Tibial nerve (tissue), 3 donors: ENCODE measurements around the gene LRRC8C.

Experiments used
- POLR2A ChIP-seq, 2 donors: fragments of 450-650 bp; IDR thresholded peaks; one replicate each; pipeline ENCODE4 v1.6.1; 2017; ENCODE audit warnings: antibody characterized with exemption in 2 of 2, mild to moderate bottlenecking in 2 of 2, moderate library complexity in 2 of 2
- TF ChIP-seq, protein P1 (sequence below), 5 experiments: fragments of 200-600 bp in 3 of 5; fragments of 450-650 bp in 2 of 5; sonication (generic) in 3 of 5; IDR thresholded peaks; one replicate each; pipeline ENCODE4 v1.5.1; 2016 to 2019; ENCODE audit warnings: antibody characterized with exemption in 5 of 5, mild to moderate bottlenecking in 3 of 5, moderate library complexity in 2 of 5

DNA sequence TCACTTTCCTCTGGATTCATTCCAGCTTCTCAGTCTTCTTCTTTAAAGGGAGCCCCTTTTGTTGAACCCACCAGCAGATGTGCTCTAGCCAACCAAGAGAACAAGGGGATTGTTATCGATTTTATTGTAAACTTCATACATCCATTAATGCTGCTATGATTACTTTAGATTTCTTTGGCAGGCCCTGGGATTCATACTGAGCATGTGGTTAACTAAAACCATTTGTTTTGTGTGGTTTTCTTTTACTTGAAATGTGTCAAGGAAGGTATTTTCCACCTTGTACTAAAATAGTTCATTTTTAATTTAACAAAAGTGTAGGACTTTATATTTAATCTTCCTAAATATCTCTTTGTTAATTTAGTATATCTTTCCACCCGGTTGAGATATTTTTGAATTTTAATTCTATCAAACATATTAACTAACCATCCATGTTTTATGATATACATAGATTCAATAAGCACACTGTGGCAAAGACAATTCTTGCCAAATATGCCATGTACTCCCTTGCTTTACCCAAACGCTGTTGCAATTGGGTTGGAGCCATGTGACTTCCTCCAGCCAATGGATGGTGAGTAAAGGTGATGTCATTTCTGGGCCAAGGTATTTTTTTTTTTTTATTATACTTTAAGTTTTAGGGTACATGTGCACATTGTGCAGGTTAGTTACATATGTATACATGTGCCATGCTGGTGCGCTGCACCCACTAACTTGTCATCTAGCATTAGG, 113.7 kb downstream of the LRRC8C start:
- TF ChIP-seq POLR2A (IDR thresholded peaks at IDR 0.05), result no peak
- TF ChIP-seq, protein P1, sequence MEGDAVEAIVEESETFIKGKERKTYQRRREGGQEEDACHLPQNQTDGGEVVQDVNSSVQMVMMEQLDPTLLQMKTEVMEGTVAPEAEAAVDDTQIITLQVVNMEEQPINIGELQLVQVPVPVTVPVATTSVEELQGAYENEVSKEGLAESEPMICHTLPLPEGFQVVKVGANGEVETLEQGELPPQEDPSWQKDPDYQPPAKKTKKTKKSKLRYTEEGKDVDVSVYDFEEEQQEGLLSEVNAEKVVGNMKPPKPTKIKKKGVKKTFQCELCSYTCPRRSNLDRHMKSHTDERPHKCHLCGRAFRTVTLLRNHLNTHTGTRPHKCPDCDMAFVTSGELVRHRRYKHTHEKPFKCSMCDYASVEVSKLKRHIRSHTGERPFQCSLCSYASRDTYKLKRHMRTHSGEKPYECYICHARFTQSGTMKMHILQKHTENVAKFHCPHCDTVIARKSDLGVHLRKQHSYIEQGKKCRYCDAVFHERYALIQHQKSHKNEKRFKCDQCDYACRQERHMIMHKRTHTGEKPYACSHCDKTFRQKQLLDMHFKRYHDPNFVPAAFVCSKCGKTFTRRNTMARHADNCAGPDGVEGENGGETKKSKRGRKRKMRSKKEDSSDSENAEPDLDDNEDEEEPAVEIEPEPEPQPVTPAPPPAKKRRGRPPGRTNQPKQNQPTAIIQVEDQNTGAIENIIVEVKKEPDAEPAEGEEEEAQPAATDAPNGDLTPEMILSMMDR (IDR thresholded peaks at IDR 0.05), result no peak
